GM12878 (cell line): ENCODE results near the gene AP5Z1. TPM values are rescaled to one million over a fixed set of nuclear protein-coding genes. Genes with fewer than 3 reads are reported as not detected.

Source experiments
- microRNA-seq: library from miRNA; unstranded; fragments of <30 nt; microRNA quantifications from one replicate; pipeline ENCODE4, GENCODE V29; 2018
- polyA plus RNA-seq, 11 experiments: library from polyadenylated mRNA; depleted of rRNA in 4 of 11; unstranded in 6 of 11; stranded (reverse) in 5 of 11; fragments of >200 nt; fragmentation: Nextera tagmentation in 4 of 11; fragmentation: Illumina TruSeq in 1 of 11; extraction: Ambion mirVana in 4 of 11; extraction: Trizol in 1 of 11; gene quantifications; 1 replicate in 1 of 11; 2 replicates in 10 of 11; pipeline versions ENCODE4 v1.2.1 to v1.2.3, GENCODE V29; 2011 to 2016; ENCODE audit warnings: inconsistent platforms in 2 of 11, missing spikeins in 2 of 11, low read depth in 1 of 11
- small RNA-seq: library from RNA; depleted of rRNA; stranded (forward); fragments of <200 nt; gene quantifications from one replicate; pipeline ENCODE3, GENCODE V24; 2014
- total RNA-seq, 4 experiments: library from RNA; depleted of rRNA in 3 of 4; stranded (reverse); fragments of >200 nt in 3 of 4; fragmentation: Illumina TruSeq in 1 of 4; extraction: Trizol in 1 of 4; gene quantifications; 2 replicates each; pipeline versions ENCODE4 v1.2.1 to v1.2.3, GENCODE V29; 2013 to 2021

AP5Z1 gene
- total and polyA plus RNA-seq, 10 of the 15 experiments (the other 5 are each of a cell fraction or from before 2014, with no cell fraction given), result 0.37 to 43.4 (median 19.4) TPM

Small RNA genes lying within 50 kb of the gene (microRNA-seq; reads per million reads assigned to microRNA genes)
- not detected for gene MIR4656

Small RNA genes lying within 50 kb of the gene (small RNA-seq; reads per million reads assigned to genes)
- gene MIR4656, result not detected
- not detected for gene RF00019

Other genes with a start within 250 kb of the AP5Z1 start
- 10.6 and 11.6 TPM in 2 replicates for gene FOXK1, start 93.3 kb upstream of the AP5Z1 start, total RNA-seq (2014; rRNA removed)
- gene FOXK1, start 93.3 kb upstream of the AP5Z1 start, total RNA-seq (2014; rRNA removed; fragmentation: Illumina TruSeq; extraction: Trizol), result 5.6 and 5.9 TPM in 2 replicates
- gene FOXK1, start 93.3 kb upstream of the AP5Z1 start, total RNA-seq (2021), result 30.8 and 31.8 TPM in 2 replicates
- 2.2 and 3.6 TPM in 2 replicates for gene FOXK1, start 93.3 kb upstream of the AP5Z1 start, polyA plus RNA-seq (2011; rRNA removed)
- 2.0 and 4.0 TPM in 2 replicates for gene FOXK1, start 93.3 kb upstream of the AP5Z1 start, polyA plus RNA-seq (2014; fragmentation: Illumina TruSeq; extraction: Trizol)
- under 1 TPM; 0.24 TPM for gene FOXK1, start 93.3 kb upstream of the AP5Z1 start, polyA plus RNA-seq (2014; fragmentation: Nextera tagmentation; extraction: Ambion mirVana)
- 8.5 and 10.2 TPM in 2 replicates for gene FOXK1, start 93.3 kb upstream of the AP5Z1 start, polyA plus RNA-seq (2014; rRNA removed)
- 1 to 10 TPM; 4.4 to 4.7 TPM for gene FOXK1, start 93.3 kb upstream of the AP5Z1 start, polyA plus RNA-seq (2016; fragmentation: Nextera tagmentation; extraction: Ambion mirVana)
- not detected in 2 replicates for gene PAPOLB, start 86.4 kb downstream of the AP5Z1 start, total RNA-seq (2014; rRNA removed)
- not detected in 2 replicates for gene PAPOLB, start 86.4 kb downstream of the AP5Z1 start, total RNA-seq (2014; rRNA removed; fragmentation: Illumina TruSeq; extraction: Trizol)
- not detected in 2 replicates for gene PAPOLB, start 86.4 kb downstream of the AP5Z1 start, total RNA-seq (2021)
- not detected in 2 replicates for gene PAPOLB, start 86.4 kb downstream of the AP5Z1 start, polyA plus RNA-seq (2011; rRNA removed)
- 0.01 TPM in 1 of 2 replicates, not detected in the other for gene PAPOLB, start 86.4 kb downstream of the AP5Z1 start, polyA plus RNA-seq (2014; fragmentation: Illumina TruSeq; extraction: Trizol)
- gene PAPOLB, start 86.4 kb downstream of the AP5Z1 start, polyA plus RNA-seq (2014; fragmentation: Nextera tagmentation; extraction: Ambion mirVana), result not detected
- gene PAPOLB, start 86.4 kb downstream of the AP5Z1 start, polyA plus RNA-seq (2014; rRNA removed), result not detected in 2 replicates
- not detected for gene PAPOLB, start 86.4 kb downstream of the AP5Z1 start, polyA plus RNA-seq (2016; fragmentation: Nextera tagmentation; extraction: Ambion mirVana)
- gene RADIL, start 108.1 kb downstream of the AP5Z1 start, total RNA-seq (2014; rRNA removed), result 0.06 TPM in 1 of 2 replicates, not detected in the other
- not detected in 2 replicates for gene RADIL, start 108.1 kb downstream of the AP5Z1 start, total RNA-seq (2014; rRNA removed; fragmentation: Illumina TruSeq; extraction: Trizol)
- 0.11 TPM in 1 of 2 replicates, not detected in the other for gene RADIL, start 108.1 kb downstream of the AP5Z1 start, total RNA-seq (2021)
- gene RADIL, start 108.1 kb downstream of the AP5Z1 start, polyA plus RNA-seq (2011; rRNA removed), result not detected in 2 replicates
- gene RADIL, start 108.1 kb downstream of the AP5Z1 start, polyA plus RNA-seq (2014; fragmentation: Illumina TruSeq; extraction: Trizol), result not detected in 2 replicates
- not detected for gene RADIL, start 108.1 kb downstream of the AP5Z1 start, polyA plus RNA-seq (2014; fragmentation: Nextera tagmentation; extraction: Ambion mirVana)
- 0.08 TPM in 1 of 2 replicates, not detected in the other for gene RADIL, start 108.1 kb downstream of the AP5Z1 start, polyA plus RNA-seq (2014; rRNA removed)
- gene RADIL, start 108.1 kb downstream of the AP5Z1 start, polyA plus RNA-seq (2016; fragmentation: Nextera tagmentation; extraction: Ambion mirVana), result under 1 TPM in 1 of 2 experiments, not detected in 1; 0.05 TPM
- gene MMD2, start 183.6 kb downstream of the AP5Z1 start, total RNA-seq (2014; rRNA removed), result not detected in 2 replicates
- gene MMD2, start 183.6 kb downstream of the AP5Z1 start, total RNA-seq (2014; rRNA removed; fragmentation: Illumina TruSeq; extraction: Trizol), result not detected in 2 replicates
- gene MMD2, start 183.6 kb downstream of the AP5Z1 start, total RNA-seq (2021), result not detected in 2 replicates
- gene MMD2, start 183.6 kb downstream of the AP5Z1 start, polyA plus RNA-seq (2011; rRNA removed), result not detected in 2 replicates
- gene MMD2, start 183.6 kb downstream of the AP5Z1 start, polyA plus RNA-seq (2014; fragmentation: Illumina TruSeq; extraction: Trizol), result not detected in 2 replicates
- not detected for gene MMD2, start 183.6 kb downstream of the AP5Z1 start, polyA plus RNA-seq (2014; fragmentation: Nextera tagmentation; extraction: Ambion mirVana)
- not detected in 2 replicates for gene MMD2, start 183.6 kb downstream of the AP5Z1 start, polyA plus RNA-seq (2014; rRNA removed)
- not detected for gene MMD2, start 183.6 kb downstream of the AP5Z1 start, polyA plus RNA-seq (2016; fragmentation: Nextera tagmentation; extraction: Ambion mirVana)